Fibroblast of skin of right quadriceps (primary cell): ENCODE results near the gene HADHA.

Experiments
- DNase-seq: peaks from one replicate; pipeline ENCODE4 v3.0.0-alpha.2; 2013

The HADHA gene

DNA sequence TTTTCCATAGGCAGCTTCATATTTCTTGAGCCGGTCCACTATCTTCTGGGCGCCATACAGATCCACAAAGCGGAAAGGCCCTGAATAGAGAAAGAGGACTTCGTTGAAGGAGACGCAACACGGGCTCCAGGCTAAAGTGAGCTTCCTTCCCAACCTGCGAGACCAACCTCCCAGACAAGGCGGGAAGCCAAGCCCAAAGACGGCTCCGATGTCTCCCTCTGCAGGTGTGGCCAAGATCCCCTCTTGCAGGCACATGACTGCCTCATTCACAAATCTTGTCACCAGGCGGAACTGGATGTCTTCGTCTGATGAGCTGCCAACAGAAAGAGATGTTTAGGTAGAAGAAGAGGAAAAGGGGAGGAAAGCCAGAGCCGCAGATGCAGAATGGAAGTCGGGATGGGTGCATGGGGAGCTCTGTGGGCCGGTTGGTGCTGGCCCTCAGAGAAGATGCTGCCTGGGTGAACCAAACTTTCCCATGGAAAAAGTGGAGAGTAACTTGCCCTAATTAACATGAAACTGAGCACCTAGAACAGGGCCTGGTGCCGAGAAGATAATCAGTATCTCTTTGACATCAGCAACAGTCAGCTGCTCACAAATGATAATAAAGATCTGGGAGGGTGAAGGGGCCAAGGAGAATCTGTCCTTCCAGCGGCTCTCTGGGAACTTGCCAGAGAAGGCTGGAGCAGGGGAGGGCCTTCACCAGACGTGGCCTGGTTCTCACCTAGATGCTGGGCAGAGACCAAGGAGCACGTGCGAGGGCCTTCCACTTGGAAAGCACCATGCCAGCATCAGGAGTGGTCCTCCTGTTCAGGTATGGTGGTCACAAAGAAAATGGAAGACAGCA is 52.9 kb downstream of the HADHA start:
- DNase-seq = no peak

DNA sequence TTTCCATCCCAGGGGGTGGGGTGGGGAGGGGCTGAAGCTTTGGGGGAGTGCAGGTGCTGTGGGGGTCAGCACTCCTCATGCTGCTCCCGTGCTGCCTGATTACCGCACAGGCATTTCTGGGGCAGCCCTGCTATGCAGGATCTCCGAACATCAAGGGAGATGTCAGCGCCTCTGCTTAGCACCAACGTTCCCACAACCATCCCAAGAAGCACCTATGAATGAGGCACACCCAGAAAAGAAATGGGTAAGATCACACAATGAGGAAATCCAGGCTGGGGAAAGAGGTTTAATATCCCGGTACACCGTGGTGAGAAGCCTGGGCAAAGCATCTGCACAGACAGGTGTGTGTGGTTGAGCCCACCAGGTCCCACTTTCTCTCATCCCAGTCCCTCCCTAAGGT is 54.1 kb downstream of the HADHA start:
- DNase-seq = no peak

DNA sequence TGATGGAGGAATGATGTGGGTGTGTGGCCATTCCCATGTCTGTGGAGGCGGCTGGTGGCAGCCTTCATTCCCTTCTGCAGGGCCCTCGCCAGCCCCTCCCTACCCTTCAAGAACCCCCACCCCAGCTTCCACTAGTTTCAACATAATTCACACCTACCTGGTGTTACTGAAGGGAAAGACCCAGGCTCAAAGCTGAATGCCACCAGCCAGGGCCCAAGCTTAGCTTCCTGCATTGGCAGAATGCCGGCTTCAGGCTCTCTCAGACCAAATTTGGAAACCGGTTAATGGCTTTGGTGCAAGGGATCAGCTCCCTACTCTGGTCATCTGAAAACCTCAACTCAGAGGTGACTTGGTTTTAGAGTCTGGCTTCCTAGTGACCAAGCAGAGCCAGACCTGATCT is 54.7 kb downstream of the HADHA start:
- DNase-seq = no peak

DNA sequence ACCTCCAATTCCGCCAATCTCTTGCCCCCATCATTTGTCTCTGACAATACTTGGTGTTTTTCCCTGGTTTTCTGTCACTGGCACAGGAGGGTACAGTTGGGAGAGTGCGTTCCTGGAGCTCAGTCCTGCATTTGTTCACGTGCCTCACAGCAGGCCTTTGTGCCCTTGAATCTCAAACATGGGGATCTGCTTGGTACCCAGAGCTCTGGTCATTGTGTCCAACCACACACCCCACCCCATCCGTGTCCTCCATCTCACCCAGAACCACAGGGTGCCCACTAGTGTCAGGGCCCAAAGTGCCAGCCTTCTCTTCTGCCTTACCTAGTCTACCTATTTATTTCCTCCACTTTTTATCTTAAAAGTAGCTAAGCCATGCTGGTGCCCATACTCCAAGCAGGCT is 55.3 kb downstream of the HADHA start:
- no peak for DNase-seq

DNA sequence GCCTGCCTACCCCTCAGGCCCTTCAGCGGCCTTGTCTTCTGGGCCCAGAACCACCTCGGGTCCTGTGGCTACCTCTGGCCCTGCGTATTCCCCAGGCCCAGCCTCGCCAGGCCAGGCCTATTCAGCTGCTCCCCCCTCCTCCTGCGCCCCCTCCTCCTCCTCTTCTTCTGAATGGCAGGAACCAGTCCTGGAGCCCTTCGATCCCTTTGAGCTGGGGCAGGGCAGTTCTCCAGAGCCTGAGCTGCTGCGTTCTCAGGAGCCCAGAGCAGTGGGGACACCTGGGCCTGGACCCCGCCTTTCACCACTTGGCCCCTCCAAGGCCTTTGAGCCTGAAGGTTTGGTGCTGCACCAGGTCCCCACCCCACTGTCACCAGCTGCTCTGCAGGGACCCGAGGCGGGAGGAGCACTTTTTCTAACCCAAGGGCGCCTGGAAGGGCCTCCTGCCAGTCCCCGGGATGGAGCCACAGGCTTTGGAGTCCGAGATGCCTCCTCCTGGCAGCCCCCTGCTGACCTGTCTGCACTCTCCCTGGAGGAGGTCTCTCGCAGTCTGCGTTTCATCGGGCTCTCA is 56.8 kb downstream of the HADHA start:
- no peak for DNase-seq

DNA sequence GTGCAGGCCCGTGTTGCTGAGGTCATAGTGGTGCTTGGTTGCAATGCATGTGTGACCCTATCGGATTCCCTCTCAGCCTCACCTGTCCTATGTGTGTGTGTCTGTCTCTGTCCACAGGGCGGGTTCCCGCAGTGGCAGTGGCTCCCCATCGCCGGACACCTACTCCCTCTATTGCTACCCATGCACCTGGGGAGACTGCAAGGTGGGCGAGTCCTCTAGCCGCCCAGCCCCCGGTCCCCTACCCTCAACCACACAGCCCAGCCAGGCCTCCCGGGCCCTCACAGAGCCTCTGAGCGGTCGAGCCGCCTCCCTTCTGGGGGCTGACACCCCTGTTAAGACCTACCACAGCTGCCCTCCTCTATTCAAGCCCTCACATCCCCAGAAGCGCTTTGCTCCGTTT is 57.3 kb downstream of the HADHA start:
- no peak for DNase-seq

DNA sequence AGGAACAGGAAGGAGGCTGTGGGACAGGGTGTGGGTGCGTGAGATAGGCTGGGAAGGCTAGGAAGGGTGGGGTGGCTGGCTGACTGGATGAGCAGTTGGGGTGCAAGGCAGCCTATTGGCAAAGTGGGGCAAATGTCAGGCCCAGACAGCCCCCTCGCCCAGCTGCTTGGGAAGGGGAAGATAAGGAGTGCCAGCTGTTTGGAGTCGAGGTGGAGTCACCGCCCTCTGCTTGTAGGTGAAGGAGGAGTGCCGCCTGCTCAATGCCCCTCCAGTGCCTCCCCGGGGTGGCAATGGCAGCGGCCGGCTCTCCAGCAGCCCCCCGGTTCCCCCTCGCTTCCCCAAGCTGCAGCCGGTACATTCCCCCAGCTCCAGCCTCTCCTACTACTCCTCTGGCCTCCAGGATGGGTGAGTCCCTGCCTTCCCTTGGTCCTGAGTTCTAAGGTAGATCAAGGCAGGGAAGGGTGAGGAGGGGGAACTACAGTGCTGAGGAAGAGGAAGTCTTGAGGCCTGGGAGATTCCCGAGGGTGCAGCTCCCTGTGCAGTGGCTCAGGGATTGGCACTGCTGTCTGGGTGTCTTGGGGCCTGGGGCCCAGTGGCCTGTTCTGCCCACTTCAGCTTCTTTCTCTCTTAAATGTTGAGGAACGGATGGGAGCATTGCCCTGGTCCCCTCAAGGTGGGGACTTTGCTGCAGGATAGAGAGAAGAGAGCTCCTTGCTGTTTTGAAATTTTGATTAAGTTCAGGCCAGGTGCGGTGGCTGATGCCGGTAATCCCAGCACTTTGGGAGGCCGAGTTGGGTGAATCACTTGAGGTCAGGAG is 58.3 kb downstream of the HADHA start:
- no peak for DNase-seq

DNA sequence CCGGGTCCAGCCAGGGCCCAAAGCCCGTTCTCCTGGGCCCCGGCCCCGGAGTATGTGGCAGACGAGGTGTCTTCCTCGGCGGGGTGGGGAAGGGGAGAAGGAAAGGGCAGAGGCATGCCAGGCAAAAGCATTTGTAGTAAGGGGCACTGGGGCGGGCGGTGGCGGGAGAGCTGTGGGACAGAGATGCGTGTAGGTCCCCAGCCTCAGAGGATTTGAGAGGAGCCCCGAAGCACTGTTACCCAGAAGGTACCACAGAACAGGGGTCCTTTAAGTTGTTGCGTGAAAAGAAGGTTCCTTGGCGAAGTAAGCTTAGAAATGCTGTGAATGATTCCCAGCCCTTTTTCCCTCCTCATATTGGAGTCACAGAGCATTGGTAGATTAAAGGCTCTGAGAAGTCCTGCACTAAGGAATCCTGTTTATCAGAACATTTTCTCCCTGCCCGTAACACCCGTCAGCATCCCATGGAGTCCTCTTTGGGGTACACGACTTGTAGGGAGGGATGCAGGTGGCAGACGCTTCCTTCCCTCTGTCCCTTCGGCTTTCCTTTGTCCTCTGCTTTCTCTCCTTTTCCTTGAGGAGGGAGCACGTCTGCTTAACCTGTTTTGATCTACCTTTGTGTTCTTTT is 59.0 kb downstream of the HADHA start:
- no peak for DNase-seq

DNA sequence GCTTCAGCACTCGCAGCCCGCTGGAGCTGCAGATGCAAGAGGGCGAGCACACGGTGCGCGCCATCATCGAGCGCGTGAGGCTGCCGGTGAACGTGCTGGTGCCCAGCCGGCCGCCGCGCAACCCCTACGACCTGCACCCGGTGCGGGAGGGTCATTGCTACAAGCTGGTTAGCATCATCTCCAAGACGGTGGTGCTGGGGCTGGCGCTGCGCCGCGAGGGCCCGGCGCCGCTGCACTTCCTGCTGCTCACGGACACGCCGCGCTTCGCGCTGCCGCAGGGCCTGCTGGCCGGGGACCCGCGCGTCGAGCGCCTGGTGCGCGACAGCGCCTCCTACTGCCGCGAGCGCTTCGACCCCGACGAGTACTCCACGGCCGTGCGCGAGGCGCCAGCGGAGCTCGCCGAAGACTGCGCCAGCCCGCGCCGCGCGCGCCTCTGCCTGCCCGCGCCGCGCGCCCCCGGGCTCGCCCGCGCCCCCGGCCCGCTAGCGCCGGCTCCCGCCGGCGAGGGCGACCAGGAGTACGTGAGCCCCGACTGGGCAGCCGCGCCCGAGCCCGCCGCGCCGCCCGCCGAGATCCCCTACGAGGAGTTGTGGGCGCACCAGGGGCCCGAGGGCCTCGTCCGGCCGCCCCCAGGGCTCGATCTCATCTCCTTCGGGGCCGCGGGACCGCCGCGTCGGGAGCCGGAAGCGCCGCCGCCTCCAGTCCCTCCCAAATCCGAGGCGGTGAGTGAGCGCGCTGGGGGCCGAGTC is 59.7 kb downstream of the HADHA start:
- DNase-seq = peak; percentile 80

DNA sequence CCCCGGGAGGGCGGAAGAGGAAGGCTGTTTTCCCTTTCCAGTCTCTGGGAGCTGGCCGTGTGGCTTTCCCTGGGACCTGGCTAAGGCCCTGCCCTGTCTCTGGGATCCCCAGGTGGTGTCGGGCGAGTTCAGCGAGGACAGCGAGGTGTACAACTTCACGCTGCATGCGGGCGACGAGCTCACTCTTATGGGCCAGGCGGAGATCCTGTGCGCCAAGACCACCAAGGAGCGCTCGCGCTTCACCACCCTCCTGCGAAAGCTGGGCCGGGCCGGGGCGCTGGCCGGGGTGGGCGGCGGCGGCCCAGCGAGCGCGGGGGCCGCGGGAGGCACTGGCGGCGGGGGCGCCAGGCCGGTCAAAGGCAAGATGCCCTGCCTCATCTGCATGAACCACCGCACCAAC is 60.3 kb downstream of the HADHA start:
- DNase-seq = no peak

DNA sequence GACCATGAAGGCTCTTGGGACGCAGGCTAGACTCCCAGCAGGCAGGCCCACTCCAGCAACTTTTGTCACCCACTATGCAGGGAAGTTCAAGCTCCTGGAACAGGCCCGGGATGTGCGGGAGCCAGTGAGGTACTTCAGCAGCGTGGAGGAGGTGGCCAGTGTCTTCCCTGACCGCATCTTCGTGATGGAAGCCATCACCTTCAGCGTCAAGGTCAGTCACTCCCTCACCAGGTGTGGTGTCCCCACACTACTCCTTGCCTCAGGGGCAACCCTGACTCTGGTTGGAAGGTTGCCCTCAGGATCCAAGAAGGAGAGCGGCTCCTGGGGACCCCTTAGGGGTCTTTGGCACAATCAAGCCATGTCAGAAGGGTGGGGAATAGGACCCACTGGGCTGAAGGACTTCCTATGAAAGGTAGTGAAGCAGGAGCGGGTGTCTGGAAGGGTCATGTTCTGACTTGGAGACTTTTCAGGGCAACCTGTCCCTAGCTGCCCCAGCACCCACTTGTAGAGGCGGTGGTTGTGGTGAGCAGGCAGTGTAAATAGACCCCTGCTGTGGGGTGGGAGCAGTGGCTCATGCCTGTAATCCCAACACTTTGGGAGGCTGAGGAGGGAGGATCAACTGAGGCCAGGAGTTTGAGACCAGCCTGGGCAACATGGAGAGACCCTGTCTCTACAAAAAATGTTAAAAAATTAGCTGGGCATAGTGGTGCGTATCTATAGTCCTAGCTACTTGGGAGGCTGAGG is 61.4 kb downstream of the HADHA start:
- DNase-seq = no peak

DNA sequence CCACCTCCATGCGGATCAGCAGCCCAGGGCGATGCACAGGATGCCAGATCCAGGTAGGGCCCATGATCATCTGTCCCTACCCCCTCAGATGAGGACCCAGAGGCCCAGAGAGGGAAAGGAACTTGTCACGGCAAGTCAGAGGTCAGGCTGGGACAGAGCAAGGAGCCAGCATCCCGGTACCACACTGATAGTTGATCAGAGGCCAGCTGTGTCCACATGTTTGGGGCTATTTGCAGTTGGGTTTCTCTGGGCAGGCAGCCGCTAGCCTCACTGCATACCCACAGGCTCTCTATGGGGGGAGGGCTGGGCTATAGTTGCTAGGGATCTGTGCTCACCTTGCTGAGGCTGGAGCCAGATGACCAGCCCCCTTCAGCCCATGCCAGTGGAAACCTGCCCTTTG is 62.0 kb downstream of the HADHA start:
- no peak for DNase-seq

DNA sequence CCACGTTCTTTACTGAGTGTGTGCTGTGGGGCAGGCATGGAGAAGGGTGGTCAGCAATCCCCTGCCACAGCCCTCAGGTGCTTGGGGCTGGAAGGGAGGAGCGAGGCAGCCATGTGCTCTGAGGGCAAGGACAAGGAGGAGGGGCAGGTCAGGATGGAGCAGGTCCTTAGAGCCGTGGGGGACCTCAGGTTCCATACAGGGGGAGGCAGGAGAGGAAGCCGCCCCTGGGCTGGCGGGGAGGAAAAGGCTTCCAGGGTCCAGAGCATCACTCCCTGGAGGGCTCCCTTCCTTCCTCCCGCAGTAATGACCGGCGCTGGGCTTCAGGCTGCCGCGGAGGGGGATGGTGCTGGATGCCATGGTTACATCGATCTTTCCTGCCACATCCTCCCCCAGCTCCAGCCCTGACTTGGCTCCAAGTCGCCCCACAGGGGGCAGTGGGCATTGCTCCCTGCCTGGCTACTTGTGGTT is 65.0 kb downstream of the HADHA start:
- DNase-seq = no peak

DNA sequence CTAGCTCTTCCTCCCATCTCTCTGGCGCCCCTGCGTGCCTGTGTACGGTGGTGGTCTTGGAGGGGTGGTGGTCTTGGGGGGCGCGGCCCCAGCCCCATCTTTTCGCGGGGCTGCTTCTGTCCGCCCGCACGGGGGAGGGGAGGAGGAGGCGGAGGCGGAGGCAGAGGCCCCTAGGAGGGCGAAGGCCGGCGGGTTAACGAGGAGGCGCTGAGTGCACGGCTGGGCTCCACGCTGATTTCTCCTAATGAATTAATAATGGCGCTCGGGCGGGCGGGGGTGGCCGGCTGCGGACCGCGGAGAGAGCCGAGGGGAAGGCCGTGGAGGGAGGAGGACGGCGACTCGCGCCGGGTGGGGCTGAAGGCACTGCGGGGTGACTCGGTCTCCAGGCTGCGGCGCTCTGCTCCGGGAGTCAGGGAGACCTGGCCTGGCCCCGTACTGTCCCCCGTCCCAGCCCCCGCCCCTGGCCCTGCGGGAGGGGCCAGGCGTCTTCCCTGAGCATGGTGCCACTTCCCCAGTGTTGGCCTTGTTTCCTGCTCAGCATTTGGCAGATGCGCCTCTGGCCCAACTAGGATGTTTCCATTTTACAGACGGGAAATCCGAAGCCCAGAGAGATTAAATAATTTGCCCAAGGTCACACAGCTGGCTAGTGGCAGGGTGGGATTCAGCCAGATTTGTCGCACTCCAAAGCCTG is 65.5 kb downstream of the HADHA start:
- DNase-seq = no peak

DNA sequence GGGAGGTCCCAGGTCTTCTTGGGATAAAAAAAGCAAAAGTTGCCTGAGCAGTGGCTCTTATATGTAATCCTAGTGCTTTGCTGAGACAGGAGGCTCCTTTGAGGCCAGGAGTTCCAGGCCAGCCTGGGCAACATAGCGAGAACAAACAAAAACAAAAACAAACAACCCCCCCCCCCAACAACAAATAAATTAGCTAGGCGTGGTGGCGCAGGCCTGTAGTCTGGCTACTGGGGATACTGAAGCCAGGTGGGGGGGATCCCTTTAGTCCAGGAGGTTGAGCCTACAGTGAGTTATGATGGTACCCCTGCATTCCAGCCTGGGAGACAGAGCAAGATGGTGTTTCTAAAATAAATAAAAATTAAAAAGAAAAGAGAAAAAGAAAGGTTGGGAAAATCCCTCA is 66.2 kb downstream of the HADHA start:
- no peak for DNase-seq

DNA sequence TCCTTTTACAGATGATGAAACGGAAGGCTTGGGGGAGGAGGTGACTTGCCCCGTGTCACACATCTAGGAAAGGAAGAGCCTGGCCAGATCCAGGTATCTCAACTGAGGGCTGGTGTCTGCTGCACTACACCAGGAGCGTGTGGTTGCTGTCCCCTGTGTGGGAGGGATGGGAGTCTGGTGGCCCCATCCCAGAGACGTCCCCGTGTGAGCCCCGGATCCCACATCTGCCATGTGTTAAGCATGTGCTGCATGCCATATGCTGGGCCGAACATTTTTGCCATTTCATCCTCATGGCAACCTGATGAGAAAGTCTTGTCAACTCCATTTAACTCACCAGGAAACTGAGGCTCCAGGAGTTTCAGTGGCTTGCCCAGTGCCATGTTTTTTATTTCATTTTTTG is 67.3 kb downstream of the HADHA start:
- no peak for DNase-seq

DNA sequence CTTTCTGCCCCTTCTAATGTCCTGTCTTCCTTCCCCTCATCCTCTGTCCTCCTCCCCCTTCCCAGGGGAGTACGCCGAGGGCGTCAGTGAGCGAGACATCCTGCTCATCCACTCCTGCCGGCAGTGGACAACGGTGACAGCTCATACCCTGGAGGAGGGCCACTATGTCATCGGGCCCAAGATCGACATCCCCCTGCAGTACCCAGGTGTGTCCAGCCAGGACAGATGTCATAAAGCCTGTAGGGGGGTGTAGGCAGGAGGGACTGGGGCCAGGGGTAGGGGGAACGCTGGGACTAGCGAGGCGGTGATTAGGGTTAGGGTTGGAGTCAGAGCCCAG is 68.2 kb downstream of the HADHA start:
- DNase-seq = no peak

DNA sequence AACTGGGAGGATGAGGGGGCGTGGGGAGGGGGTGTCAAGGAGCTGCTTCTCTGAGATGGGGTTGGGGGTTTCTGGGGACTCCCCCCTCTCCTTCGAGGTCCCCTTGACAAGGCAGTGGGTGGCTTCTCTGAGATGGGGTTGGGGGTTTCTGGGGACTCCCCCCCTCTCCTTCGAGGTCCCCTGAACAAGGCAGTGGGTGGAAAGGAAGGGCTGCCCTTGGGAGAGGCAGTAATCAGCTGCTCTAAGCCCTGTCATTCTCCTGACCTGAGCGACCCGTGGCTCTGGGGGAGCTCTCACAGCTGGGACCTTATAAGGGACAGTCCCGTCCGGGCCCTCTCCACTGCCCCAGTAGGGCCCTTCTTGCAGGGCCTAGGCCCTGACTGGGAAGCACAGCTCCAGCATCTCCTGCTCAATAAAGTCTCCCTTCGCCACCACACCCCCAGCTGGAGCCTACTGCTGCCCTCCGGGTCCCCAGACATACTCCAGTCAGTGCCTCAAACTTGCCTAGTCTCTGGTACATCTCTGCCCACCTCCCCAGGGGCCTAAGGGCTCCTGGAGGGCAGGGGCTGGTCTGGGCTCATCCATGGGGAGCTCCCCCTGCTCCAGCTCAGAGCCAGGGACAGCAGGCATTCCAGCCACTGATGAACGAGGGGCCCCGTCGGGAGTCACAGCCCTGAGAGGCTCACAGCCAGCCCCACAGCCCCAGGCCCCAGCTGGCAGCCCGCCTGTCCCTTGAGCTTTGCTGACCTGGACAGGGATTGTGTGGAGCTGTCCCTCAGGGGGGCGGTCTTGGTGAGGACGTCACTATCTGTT is 68.8 kb downstream of the HADHA start:
- DNase-seq = no peak

DNA sequence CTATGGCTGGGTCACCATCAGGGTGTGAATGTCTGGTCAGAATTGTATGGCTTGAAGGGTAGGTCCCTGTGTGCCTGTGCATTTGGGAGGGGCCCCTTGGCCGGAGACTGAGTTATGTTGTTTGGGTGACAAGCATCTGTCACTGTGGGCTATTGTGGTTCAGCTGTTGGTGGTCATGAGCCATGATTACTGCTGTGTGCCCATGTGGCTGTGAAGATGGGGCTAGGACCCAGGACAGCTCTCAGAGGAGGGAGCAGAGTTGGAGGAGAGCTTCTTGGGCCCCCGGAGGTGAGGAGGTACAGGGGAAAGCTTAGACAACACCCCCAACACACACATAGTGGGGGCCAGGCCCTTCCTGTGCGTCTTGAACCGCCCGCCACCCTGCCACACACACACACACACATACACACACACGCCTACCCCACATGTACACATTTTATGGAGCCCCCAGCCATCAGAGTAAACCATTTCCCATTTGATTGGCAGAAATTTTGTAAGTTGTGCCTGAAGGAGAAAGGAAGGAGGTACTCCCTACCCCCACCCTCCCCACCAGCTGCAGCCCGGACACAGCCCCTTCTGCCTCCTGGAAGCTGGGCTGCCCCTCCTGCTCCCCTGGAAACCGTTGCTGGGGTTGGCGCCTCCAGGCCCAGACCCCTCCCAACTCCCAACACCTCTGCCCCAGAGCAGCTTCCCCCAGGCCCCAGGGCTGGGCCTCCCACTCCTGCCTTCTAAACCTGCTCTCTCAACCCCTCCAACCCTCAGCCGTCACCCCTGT is 69.6 kb downstream of the HADHA start:
- no peak for DNase-seq
